GM23338 (cell line): Measurements from ENCODE around the gene ZSWIM1. TPM values are rescaled to one million over a fixed set of nuclear protein-coding genes. Genes with fewer than 3 reads are reported as not detected.

ENCODE experiments used
- ATAC-seq: fragments of 200-7000 bp; cut with Tn5 transposase; 3 replicates; pipeline ENCODE4 v1.9.1; 2020
- DNase-seq: peaks from one replicate; pipeline ENCODE4 v3.0.0-alpha.2; 2015; ENCODE audit warnings: low spot score
- H2AFZ ChIP-seq: fragments of 200-600 bp; sonication (generic); 2 replicates; pipeline ENCODE4 v1.8.0; 2016; ENCODE audit warnings: antibody characterized with exemption, mild to moderate bottlenecking, moderate library complexity
- H3F3A ChIP-seq: fragments of 200-600 bp; sonication (generic); replicated peaks from 2 replicates; pipeline ENCODE4 v1.8.0; 2017; ENCODE audit warnings: antibody characterized with exemption, mixed run types, low read depth
- H3K27ac ChIP-seq: fragments of 200-600 bp; sonication (generic); 2 replicates; pipeline ENCODE4 v1.6.1; 2016; ENCODE audit warnings: low read depth
- H3K27me3 ChIP-seq: fragments of 200-600 bp; sonication (generic); 2 replicates; pipeline ENCODE4 v1.8.0; 2016; ENCODE audit warnings: mild to moderate bottlenecking, mixed run types, moderate library complexity; ENCODE audit not compliant: insufficient read depth
- H3K36me3 ChIP-seq: fragments of 200-600 bp; sonication (generic); 2 replicates; pipeline ENCODE4 v1.8.0; 2016; ENCODE audit warnings: mild to moderate bottlenecking; ENCODE audit not compliant: insufficient read depth
- H3K4me1 ChIP-seq: fragments of 200-600 bp; sonication (generic); 2 replicates; pipeline ENCODE4 v1.8.0; 2016; ENCODE audit warnings: mild to moderate bottlenecking, moderate library complexity; ENCODE audit not compliant: insufficient read depth
- H3K4me2 ChIP-seq: fragments of 200-600 bp; sonication (generic); 2 replicates; pipeline ENCODE4 v1.7.1; 2017; ENCODE audit warnings: mixed run types
- H3K4me3 ChIP-seq: fragments of 200-600 bp; sonication (generic); 2 replicates; pipeline ENCODE4 v1.6.1; 2016; ENCODE audit warnings: mixed run types
- H3K79me2 ChIP-seq: fragments of 200-600 bp; sonication (generic); replicated peaks from 2 replicates; pipeline ENCODE4 v1.8.0; 2017; ENCODE audit warnings: mild to moderate bottlenecking; ENCODE audit not compliant: insufficient read depth
- H3K9me2 ChIP-seq: fragments of 200-600 bp; sonication (generic); 2 replicates; pipeline ENCODE4 v1.8.0; 2017; ENCODE audit not compliant: insufficient read depth
- H4K20me1 ChIP-seq: fragments of 200-600 bp; sonication (generic); replicated peaks from 2 replicates; pipeline ENCODE4 v1.8.0; 2017; ENCODE audit warnings: mild to moderate bottlenecking; ENCODE audit not compliant: insufficient read depth
- H3K27ac Mint-ChIP-seq: 2 replicates; pipeline ENCODE4 v1.8.0; 2020; ENCODE audit warnings: inconsistent platforms, mild to moderate bottlenecking, moderate library complexity, mixed read lengths
- H3K27me3 Mint-ChIP-seq: 3 replicates; pipeline ENCODE4 v1.8.0; 2022; ENCODE audit warnings: low read depth, mild to moderate bottlenecking, moderate library complexity, mixed read lengths, inconsistent platforms; ENCODE audit not compliant: insufficient read depth, poor library complexity
- H3K36me3 Mint-ChIP-seq: 3 replicates; pipeline ENCODE4 v1.8.0; 2021; ENCODE audit warnings: low read depth, mild to moderate bottlenecking, inconsistent platforms, moderate library complexity, mixed read lengths
- H3K4me1 Mint-ChIP-seq: 3 replicates; pipeline ENCODE4 v1.8.0; 2020; ENCODE audit warnings: mild to moderate bottlenecking, inconsistent platforms, mixed read lengths
- H3K4me3 Mint-ChIP-seq: 3 replicates; pipeline ENCODE4 v1.8.0; 2021; ENCODE audit warnings: moderate library complexity, mild to moderate bottlenecking, inconsistent platforms, mixed read lengths
- H3K9me3 Mint-ChIP-seq: 3 replicates; pipeline ENCODE4 v1.8.0; 2020; ENCODE audit warnings: moderate library complexity, mild to moderate bottlenecking, inconsistent platforms, mixed read lengths
- CREB1 ChIP-seq: fragments of 250-450 bp; sonication (Bioruptor Pico); IDR thresholded peaks from 2 replicates; pipeline ENCODE4 v1.5.0; 2020; ENCODE audit warnings: low read depth, mild to moderate bottlenecking, moderate library complexity
- EZH2 ChIP-seq: fragments of 200-600 bp; sonication (generic); IDR thresholded peaks from one replicate; pipeline ENCODE4 v1.8.0; 2017; ENCODE audit warnings: antibody characterized with exemption, mild to moderate bottlenecking, low read depth; ENCODE audit not compliant: unreplicated experiment
- EZH2phosphoT487 ChIP-seq: fragments of 200-600 bp; sonication (generic); IDR thresholded peaks from one replicate; pipeline ENCODE4 v1.8.1; 2018; ENCODE audit warnings: antibody characterized with exemption; ENCODE audit not compliant: unreplicated experiment
- JUNB ChIP-seq: IDR thresholded peaks from one replicate; pipeline ENCODE4 v1.6.1; 2016; ENCODE audit warnings: antibody characterized with exemption; ENCODE audit not compliant: unreplicated experiment
- NANOG ChIP-seq: IDR thresholded peaks from 2 replicates; pipeline ENCODE4 v1.6.1; 2016; ENCODE audit warnings: antibody characterized with exemption, borderline replicate concordance
- POLR2AphosphoS5 ChIP-seq: IDR thresholded peaks from 2 replicates; pipeline ENCODE4 v1.6.1; 2016; ENCODE audit warnings: antibody characterized with exemption, low read depth
- STAT1 ChIP-seq: IDR thresholded peaks from one replicate; pipeline ENCODE4 v1.6.1; 2016; ENCODE audit warnings: antibody characterized with exemption; ENCODE audit not compliant: unreplicated experiment
- ZNF114 ChIP-seq: fragments of 250-450 bp; sonication (Bioruptor Pico); IDR thresholded peaks from 2 replicates; pipeline ENCODE4 v1.5.0; 2020; ENCODE audit warnings: mild to moderate bottlenecking, moderate library complexity
- ZNF331 ChIP-seq: fragments of 250-450 bp; sonication (Bioruptor Pico); IDR thresholded peaks from 2 replicates; pipeline ENCODE4 v1.5.0; 2020; ENCODE audit warnings: low read depth, mild to moderate bottlenecking, moderate library complexity
- polyA plus RNA-seq: library from polyadenylated mRNA; unstranded; fragments of >200 nt; fragmentation: Nextera tagmentation; extraction: Ambion mirVana; gene quantifications from 2 replicates; pipeline ENCODE4 v1.2.1, GENCODE V29; 2016
- total RNA-seq: library from RNA; depleted of rRNA; stranded (reverse); fragments of >200 nt; shearing (Covaris generic); gene quantifications from 2 replicates; pipeline ENCODE4 v1.2.3, GENCODE V29; 2014
- TF ChIP-seq, protein P1 (sequence below): IDR thresholded peaks from one replicate; pipeline ENCODE4 v1.6.1; 2018; ENCODE audit warnings: antibody characterized with exemption; ENCODE audit not compliant: unreplicated experiment
- TF ChIP-seq, protein P2 (sequence below), 2 experiments: fragments of 200-600 bp in 1 of 2; sonication (generic) in 1 of 2; conservative IDR thresholded peaks; 2 replicates each; pipeline versions ENCODE4 v1.5.1 to v1.6.1; 2016 to 2017; ENCODE audit warnings: antibody characterized with exemption in 2 of 2, low read depth in 2 of 2, mild to moderate bottlenecking in 2 of 2, moderate library complexity in 1 of 2
- TF ChIP-seq, protein P3 (sequence below): IDR thresholded peaks from 2 replicates; pipeline ENCODE4 v1.6.1; 2016; ENCODE audit warnings: antibody characterized with exemption
- TF ChIP-seq, protein P4 (sequence below): fragments of 250-450 bp; sonication (Bioruptor Pico); IDR thresholded peaks from 2 replicates; pipeline ENCODE4 v1.5.0; 2020; ENCODE audit warnings: mild to moderate bottlenecking, moderate library complexity

ZSWIM1 gene
- total and polyA plus RNA-seq, 2 experiments from 2014 or later, result 11.5 to 16.2 TPM

DNA sequence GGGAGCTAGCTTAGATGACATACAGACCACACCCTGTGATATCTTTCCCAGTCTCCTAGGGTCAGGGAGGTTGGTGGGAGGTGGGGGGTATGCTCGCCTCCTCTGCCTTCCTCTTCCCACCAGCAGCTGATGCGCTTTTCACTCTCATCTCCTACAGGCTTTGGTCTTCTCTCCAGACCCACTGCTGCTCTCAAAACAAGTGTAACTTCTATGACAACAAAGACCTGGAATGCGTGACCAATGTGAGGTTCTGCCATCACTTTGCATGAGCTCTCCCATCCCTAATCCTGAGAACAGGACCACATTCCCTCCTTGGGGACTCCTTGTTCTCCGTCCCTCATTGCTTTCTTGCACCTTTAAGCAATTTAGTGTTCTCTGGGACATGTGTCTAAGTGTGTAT is 12.8 kb downstream of the ZSWIM1 start:
- Histone ChIP-seq H4K20me1 (no peaks in the 10 kb centered on the region), H2AFZ (no peak overlapping the region), H3K9me2 (no peaks in the 10 kb centered on the region), H3K4me2 (no peak overlapping the region), H3K79me2 (0 out of 2 replicates have a peak, but pooled peaks cover 5% of the 10 kb centered on the region), H3F3A (0 out of 2 replicates have a peak, but pooled peaks cover 6% of the 10 kb centered on the region), H3K4me3 (no peak overlapping the region), H3K4me1 (peaks cover 3% of the 10 kb centered on the region; the same call in 1 of the 2 replicates), H3K27ac (no peak overlapping the region), H3K36me3 (no peaks in the 10 kb centered on the region), H3K27me3 (no peaks in the 10 kb centered on the region)
- H3K36me3 Mint-ChIP-seq, result peaks cover 42% of the 10 kb centered on the region
- ATAC-seq (no peak), DNase-seq (no peak)
- peaks cover 3% of the 10 kb centered on the region; the same call in 1 of the 3 replicates for H3K9me3 Mint-ChIP-seq
- H3K27ac Mint-ChIP-seq, result no peak overlapping the region
- H3K4me3 Mint-ChIP-seq, result no peak overlapping the region
- peaks cover 14% of the 10 kb centered on the region; the same call in 2 of the 3 replicates for H3K4me1 Mint-ChIP-seq
- peaks cover 21% of the 10 kb centered on the region for H3K27me3 Mint-ChIP-seq
- TF ChIP-seq ZNF331 (no peak), ZNF114 (no peak), NANOG (no peak), CREB1 (CRISPR knock-in tag) (no peak), EZH2 (no peak), JUNB (no peak), STAT1 (no peak), EZH2phosphoT487 (no peak), POLR2AphosphoS5 (no peak)
- TF ChIP-seq, protein P1, sequence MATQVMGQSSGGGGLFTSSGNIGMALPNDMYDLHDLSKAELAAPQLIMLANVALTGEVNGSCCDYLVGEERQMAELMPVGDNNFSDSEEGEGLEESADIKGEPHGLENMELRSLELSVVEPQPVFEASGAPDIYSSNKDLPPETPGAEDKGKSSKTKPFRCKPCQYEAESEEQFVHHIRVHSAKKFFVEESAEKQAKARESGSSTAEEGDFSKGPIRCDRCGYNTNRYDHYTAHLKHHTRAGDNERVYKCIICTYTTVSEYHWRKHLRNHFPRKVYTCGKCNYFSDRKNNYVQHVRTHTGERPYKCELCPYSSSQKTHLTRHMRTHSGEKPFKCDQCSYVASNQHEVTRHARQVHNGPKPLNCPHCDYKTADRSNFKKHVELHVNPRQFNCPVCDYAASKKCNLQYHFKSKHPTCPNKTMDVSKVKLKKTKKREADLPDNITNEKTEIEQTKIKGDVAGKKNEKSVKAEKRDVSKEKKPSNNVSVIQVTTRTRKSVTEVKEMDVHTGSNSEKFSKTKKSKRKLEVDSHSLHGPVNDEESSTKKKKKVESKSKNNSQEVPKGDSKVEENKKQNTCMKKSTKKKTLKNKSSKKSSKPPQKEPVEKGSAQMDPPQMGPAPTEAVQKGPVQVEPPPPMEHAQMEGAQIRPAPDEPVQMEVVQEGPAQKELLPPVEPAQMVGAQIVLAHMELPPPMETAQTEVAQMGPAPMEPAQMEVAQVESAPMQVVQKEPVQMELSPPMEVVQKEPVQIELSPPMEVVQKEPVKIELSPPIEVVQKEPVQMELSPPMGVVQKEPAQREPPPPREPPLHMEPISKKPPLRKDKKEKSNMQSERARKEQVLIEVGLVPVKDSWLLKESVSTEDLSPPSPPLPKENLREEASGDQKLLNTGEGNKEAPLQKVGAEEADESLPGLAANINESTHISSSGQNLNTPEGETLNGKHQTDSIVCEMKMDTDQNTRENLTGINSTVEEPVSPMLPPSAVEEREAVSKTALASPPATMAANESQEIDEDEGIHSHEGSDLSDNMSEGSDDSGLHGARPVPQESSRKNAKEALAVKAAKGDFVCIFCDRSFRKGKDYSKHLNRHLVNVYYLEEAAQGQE, result no peak
- TF ChIP-seq, protein P2, sequence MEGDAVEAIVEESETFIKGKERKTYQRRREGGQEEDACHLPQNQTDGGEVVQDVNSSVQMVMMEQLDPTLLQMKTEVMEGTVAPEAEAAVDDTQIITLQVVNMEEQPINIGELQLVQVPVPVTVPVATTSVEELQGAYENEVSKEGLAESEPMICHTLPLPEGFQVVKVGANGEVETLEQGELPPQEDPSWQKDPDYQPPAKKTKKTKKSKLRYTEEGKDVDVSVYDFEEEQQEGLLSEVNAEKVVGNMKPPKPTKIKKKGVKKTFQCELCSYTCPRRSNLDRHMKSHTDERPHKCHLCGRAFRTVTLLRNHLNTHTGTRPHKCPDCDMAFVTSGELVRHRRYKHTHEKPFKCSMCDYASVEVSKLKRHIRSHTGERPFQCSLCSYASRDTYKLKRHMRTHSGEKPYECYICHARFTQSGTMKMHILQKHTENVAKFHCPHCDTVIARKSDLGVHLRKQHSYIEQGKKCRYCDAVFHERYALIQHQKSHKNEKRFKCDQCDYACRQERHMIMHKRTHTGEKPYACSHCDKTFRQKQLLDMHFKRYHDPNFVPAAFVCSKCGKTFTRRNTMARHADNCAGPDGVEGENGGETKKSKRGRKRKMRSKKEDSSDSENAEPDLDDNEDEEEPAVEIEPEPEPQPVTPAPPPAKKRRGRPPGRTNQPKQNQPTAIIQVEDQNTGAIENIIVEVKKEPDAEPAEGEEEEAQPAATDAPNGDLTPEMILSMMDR (conservative IDR thresholded peaks at IDR 0.05; ENCODE audit: low read depth in 2 of 2), result no peak
- TF ChIP-seq, protein P3, sequence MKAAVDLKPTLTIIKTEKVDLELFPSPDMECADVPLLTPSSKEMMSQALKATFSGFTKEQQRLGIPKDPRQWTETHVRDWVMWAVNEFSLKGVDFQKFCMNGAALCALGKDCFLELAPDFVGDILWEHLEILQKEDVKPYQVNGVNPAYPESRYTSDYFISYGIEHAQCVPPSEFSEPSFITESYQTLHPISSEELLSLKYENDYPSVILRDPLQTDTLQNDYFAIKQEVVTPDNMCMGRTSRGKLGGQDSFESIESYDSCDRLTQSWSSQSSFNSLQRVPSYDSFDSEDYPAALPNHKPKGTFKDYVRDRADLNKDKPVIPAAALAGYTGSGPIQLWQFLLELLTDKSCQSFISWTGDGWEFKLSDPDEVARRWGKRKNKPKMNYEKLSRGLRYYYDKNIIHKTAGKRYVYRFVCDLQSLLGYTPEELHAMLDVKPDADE, result no peak
- TF ChIP-seq, protein P4, sequence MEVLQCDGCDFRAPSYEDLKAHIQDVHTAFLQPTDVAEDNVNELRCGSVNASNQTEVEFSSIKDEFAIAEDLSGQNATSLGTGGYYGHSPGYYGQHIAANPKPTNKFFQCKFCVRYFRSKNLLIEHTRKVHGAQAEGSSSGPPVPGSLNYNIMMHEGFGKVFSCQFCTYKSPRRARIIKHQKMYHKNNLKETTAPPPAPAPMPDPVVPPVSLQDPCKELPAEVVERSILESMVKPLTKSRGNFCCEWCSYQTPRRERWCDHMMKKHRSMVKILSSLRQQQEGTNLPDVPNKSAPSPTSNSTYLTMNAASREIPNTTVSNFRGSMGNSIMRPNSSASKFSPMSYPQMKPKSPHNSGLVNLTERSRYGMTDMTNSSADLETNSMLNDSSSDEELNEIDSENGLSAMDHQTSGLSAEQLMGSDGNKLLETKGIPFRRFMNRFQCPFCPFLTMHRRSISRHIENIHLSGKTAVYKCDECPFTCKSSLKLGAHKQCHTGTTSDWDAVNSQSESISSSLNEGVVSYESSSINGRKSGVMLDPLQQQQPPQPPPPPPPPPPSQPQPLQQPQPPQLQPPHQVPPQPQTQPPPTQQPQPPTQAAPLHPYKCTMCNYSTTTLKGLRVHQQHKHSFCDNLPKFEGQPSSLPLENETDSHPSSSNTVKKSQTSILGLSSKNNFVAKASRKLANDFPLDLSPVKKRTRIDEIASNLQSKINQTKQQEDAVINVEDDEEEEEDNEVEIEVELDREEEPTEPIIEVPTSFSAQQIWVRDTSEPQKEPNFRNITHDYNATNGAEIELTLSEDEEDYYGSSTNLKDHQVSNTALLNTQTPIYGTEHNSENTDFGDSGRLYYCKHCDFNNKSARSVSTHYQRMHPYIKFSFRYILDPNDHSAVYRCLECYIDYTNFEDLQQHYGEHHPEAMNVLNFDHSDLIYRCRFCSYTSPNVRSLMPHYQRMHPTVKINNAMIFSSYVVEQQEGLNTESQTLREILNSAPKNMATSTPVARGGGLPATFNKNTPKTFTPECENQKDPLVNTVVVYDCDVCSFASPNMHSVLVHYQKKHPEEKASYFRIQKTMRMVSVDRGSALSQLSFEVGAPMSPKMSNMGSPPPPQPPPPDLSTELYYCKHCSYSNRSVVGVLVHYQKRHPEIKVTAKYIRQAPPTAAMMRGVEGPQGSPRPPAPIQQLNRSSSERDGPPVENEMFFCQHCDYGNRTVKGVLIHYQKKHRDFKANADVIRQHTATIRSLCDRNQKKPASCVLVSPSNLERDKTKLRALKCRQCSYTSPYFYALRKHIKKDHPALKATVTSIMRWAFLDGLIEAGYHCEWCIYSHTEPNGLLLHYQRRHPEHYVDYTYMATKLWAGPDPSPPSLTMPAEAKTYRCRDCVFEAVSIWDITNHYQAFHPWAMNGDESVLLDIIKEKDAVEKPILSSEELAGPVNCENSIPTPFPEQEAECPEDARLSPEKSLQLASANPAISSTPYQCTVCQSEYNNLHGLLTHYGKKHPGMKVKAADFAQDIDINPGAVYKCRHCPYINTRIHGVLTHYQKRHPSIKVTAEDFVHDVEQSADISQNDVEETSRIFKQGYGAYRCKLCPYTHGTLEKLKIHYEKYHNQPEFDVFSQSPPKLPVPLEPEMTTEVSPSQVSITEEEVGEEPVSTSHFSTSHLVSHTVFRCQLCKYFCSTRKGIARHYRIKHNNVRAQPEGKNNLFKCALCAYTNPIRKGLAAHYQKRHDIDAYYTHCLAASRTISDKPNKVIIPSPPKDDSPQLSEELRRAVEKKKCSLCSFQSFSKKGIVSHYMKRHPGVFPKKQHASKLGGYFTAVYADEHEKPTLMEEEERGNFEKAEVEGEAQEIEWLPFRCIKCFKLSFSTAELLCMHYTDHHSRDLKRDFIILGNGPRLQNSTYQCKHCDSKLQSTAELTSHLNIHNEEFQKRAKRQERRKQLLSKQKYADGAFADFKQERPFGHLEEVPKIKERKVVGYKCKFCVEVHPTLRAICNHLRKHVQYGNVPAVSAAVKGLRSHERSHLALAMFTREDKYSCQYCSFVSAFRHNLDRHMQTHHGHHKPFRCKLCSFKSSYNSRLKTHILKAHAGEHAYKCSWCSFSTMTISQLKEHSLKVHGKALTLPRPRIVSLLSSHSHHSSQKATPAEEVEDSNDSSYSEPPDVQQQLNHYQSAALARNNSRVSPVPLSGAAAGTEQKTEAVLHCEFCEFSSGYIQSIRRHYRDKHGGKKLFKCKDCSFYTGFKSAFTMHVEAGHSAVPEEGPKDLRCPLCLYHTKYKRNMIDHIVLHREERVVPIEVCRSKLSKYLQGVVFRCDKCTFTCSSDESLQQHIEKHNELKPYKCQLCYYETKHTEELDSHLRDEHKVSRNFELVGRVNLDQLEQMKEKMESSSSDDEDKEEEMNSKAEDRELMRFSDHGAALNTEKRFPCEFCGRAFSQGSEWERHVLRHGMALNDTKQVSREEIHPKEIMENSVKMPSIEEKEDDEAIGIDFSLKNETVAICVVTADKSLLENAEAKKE (CRISPR knock-in tag), result no peak
